HL-60 (cell line): ENCODE results near the gene TMEM39B.

ENCODE experiments used
- DNase-seq, 2 experiments: peaks; one replicate each; pipeline ENCODE4 v3.0.0-alpha.2; 2010 to 2020; ENCODE audit warnings: low read depth in 1 of 2, low spot score in 1 of 2
- H3K27ac ChIP-seq: fragments of 250-450 bp; sonication (Bioruptor Pico); replicated peaks from 2 replicates; pipeline ENCODE4 v1.5.1; 2020; ENCODE audit warnings: mild to moderate bottlenecking, moderate library complexity
- H3K27me3 ChIP-seq: fragments of 250-450 bp; sonication (Bioruptor Pico); 2 replicates; pipeline ENCODE4 v1.5.1; 2021; ENCODE audit warnings: mild to moderate bottlenecking, moderate library complexity; ENCODE audit not compliant: insufficient read depth, poor library complexity, severe bottlenecking
- H3K4me3 ChIP-seq: replicated peaks from 2 replicates; pipeline ENCODE4 v1.5.1; 2011; ENCODE audit warnings: mild to moderate bottlenecking, control low read depth, low read length; ENCODE audit not compliant: insufficient read depth
- GABPA ChIP-seq: IDR thresholded peaks from 2 replicates; pipeline ENCODE4 v1.6.1; 2012; ENCODE audit warnings: low read depth
- POLR2AphosphoS5 ChIP-seq: IDR thresholded peaks from 2 replicates; pipeline ENCODE4 v1.6.1; 2012; ENCODE audit warnings: low read depth
- SPI1 ChIP-seq: IDR thresholded peaks from 2 replicates; pipeline ENCODE4 v1.6.1; 2012; ENCODE audit warnings: low read depth, mild to moderate bottlenecking, borderline replicate concordance
- TF ChIP-seq, protein P1 (sequence below): IDR thresholded peaks from one replicate; pipeline ENCODE4 v1.5.1; 2011; ENCODE audit warnings: low read length, control low read depth, inconsistent platforms; ENCODE audit not compliant: insufficient read depth
- TF ChIP-seq, protein P2 (sequence below): IDR thresholded peaks from 2 replicates; pipeline ENCODE4 v1.6.1; 2012; ENCODE audit warnings: low read depth; ENCODE audit not compliant: insufficient replicate concordance

The TMEM39B gene

GRCh38 chr1:32100807-32101708 lies 28.3 kb downstream of the TMEM39B start:
- no peak overlapping the region for H3K27ac ChIP-seq
- no peak overlapping the region for H3K4me3 ChIP-seq
- DNase-seq = peak in 1 of 2 experiments; percentile 30
- no peaks in the 10 kb centered on the region for H3K27me3 ChIP-seq
- TF ChIP-seq, protein P1, sequence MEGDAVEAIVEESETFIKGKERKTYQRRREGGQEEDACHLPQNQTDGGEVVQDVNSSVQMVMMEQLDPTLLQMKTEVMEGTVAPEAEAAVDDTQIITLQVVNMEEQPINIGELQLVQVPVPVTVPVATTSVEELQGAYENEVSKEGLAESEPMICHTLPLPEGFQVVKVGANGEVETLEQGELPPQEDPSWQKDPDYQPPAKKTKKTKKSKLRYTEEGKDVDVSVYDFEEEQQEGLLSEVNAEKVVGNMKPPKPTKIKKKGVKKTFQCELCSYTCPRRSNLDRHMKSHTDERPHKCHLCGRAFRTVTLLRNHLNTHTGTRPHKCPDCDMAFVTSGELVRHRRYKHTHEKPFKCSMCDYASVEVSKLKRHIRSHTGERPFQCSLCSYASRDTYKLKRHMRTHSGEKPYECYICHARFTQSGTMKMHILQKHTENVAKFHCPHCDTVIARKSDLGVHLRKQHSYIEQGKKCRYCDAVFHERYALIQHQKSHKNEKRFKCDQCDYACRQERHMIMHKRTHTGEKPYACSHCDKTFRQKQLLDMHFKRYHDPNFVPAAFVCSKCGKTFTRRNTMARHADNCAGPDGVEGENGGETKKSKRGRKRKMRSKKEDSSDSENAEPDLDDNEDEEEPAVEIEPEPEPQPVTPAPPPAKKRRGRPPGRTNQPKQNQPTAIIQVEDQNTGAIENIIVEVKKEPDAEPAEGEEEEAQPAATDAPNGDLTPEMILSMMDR = no peak

DNA sequence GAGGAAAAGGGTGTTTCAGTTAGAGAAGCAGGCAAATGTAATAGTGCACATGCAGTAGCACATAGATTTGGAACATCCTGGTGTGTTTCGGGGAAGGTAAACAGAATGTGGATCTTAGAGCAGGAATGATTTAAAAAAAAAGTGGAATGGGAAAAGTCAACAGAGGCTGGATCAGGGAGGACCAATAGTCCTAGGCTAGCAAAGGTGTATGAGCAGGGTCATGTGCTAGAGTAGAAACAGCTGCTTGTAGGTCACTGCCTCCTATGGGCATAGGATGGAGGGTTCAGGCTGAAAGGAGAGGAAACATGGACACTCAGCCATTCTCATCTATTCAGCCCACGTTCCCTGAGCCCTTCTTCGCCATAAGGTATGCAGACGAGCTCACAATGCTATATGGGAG lies 31.4 kb downstream of the TMEM39B start:
- no peak for DNase-seq
- H3K4me3 ChIP-seq = no peak overlapping the region
- TF ChIP-seq, protein P2, sequence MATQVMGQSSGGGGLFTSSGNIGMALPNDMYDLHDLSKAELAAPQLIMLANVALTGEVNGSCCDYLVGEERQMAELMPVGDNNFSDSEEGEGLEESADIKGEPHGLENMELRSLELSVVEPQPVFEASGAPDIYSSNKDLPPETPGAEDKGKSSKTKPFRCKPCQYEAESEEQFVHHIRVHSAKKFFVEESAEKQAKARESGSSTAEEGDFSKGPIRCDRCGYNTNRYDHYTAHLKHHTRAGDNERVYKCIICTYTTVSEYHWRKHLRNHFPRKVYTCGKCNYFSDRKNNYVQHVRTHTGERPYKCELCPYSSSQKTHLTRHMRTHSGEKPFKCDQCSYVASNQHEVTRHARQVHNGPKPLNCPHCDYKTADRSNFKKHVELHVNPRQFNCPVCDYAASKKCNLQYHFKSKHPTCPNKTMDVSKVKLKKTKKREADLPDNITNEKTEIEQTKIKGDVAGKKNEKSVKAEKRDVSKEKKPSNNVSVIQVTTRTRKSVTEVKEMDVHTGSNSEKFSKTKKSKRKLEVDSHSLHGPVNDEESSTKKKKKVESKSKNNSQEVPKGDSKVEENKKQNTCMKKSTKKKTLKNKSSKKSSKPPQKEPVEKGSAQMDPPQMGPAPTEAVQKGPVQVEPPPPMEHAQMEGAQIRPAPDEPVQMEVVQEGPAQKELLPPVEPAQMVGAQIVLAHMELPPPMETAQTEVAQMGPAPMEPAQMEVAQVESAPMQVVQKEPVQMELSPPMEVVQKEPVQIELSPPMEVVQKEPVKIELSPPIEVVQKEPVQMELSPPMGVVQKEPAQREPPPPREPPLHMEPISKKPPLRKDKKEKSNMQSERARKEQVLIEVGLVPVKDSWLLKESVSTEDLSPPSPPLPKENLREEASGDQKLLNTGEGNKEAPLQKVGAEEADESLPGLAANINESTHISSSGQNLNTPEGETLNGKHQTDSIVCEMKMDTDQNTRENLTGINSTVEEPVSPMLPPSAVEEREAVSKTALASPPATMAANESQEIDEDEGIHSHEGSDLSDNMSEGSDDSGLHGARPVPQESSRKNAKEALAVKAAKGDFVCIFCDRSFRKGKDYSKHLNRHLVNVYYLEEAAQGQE = no peak
- no peak for TF ChIP-seq SPI1
- no peak for TF ChIP-seq POLR2AphosphoS5
- no peak overlapping the region for H3K27ac ChIP-seq
- no peaks in the 10 kb centered on the region for H3K27me3 ChIP-seq

GRCh38 chr1:32105338-32105737 lies 32.6 kb downstream of the TMEM39B start:
- no peak overlapping the region for H3K4me3 ChIP-seq
- TF ChIP-seq POLR2AphosphoS5 (no peak), SPI1 (no peak), GABPA (no peak)
- TF ChIP-seq, protein P1 = no peak
- TF ChIP-seq, protein P2 = no peak
- peak overlapping the region; percentile 39 for H3K27ac ChIP-seq
- peak in 1 of 2 experiments; percentile 62 for DNase-seq
- no peaks in the 10 kb centered on the region for H3K27me3 ChIP-seq

DNA sequence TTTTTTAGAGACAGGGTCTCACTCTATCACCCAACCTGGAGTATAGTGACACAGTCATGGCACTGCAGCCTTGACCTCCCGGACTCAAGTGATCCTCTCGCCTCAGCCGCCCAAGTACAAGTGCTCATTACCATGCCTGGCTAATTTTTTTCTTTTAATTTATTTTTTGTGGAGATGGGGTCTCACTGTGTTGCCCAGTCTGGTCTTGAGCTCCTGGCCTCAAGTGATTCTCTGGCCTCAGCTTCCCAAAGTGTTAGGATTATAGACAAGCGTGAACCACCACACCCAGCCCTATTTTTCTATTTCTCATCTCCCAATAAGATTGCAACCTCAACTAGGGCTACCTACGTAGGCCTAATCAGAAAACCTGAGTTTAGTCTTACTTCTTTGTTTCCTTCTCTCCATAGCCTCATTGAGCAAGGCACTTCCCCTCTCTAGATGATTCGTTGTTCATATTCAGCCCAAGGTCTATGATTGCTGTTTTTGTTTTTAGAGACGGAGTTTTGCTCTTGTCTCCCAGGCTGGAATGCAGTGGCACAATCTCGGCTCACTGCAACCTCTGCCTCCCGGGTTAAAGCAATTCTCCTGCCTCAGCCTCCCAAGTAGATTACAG lies 34.0 kb downstream of the TMEM39B start:
- H3K27me3 ChIP-seq = no peaks in the 10 kb centered on the region
- TF ChIP-seq, protein P2 = no peak
- no peak for TF ChIP-seq POLR2AphosphoS5
- TF ChIP-seq SPI1 = peak; percentile 85
- no peak overlapping the region for H3K4me3 ChIP-seq
- H3K27ac ChIP-seq = peak overlapping the region; percentile 88
- peak in 1 of 2 experiments; percentile 41 for DNase-seq
